NCI-H1092 treated with DMSO at 0.1 percent for 48 hours (cell line): ENCODE measurements around the gene PNKP.

Source experiments
- DNase-seq: peaks from one replicate; lab custom pipeline; 2025; lab: John Stamatoyannopoulos, UW

The PNKP gene

GRCh38 chr19:49866933-49867782 lies at the start of gene PNKP:
TSS of gene PNKP (minus strand) at chr19:49867576. CDS start at chr19:49867204, 372 bp downstream.
- peak; percentile 87 for DNase-seq

GRCh38 chr19:49915271-49915670 lies 47.9 kb upstream of the PNKP start:
- no peak for DNase-seq

- DNase-seq: no peak
Observed at GRCh38 chr19:49913720-49914119, 46.3 kb upstream of the PNKP start.

- DNase-seq: no peak
Observed at GRCh38 chr19:49912965-49913685, 45.7 kb upstream of the PNKP start.

- no peak for DNase-seq
Observed at GRCh38 chr19:49911381-49912145, 44.2 kb upstream of the PNKP start.

GRCh38 chr19:49910179-49910578 lies 42.8 kb upstream of the PNKP start:
- DNase-seq: no peak

- DNase-seq: no peak
Observed at GRCh38 chr19:49908480-49909420, 41.4 kb upstream of the PNKP start.

GRCh38 chr19:49907745-49908446 lies 40.5 kb upstream of the PNKP start:
- DNase-seq: no peak

- DNase-seq: no peak
Observed at GRCh38 chr19:49906879-49907564, 39.6 kb upstream of the PNKP start.

GRCh38 chr19:49904136-49904535 lies 36.8 kb upstream of the PNKP start:
- DNase-seq: no peak

GRCh38 chr19:49896863-49897621 lies 29.7 kb upstream of the PNKP start, which contains the start of gene IL4I1:
TSS of gene IL4I1 (minus strand) at chr19:49896887. CDS start at chr19:49896160, 727 bp downstream.
- DNase-seq: no peak

GRCh38 chr19:49895566-49896297 lies 28.4 kb upstream of the PNKP start:
- no peak for DNase-seq

GRCh38 chr19:49894879-49895565 lies 27.6 kb upstream of the PNKP start:
- no peak for DNase-seq

GRCh38 chr19:49894011-49894664 lies 26.8 kb upstream of the PNKP start:
- DNase-seq: no peak

- no peak for DNase-seq
Observed at GRCh38 chr19:49892716-49893115, 25.3 kb upstream of the PNKP start.

GRCh38 chr19:49891393-49891792 lies 24.0 kb upstream of the PNKP start:
- no peak for DNase-seq
